ENCODE measurements around the gene IKZF5. TPM values are rescaled to one million over a fixed set of nuclear protein-coding genes. Genes with fewer than 3 reads are reported as not detected.

Gene IKZF5
- total and polyA plus RNA-seq, 4 donors, result 5.0 to 9.4 (median 7.2) TPM

DNA sequence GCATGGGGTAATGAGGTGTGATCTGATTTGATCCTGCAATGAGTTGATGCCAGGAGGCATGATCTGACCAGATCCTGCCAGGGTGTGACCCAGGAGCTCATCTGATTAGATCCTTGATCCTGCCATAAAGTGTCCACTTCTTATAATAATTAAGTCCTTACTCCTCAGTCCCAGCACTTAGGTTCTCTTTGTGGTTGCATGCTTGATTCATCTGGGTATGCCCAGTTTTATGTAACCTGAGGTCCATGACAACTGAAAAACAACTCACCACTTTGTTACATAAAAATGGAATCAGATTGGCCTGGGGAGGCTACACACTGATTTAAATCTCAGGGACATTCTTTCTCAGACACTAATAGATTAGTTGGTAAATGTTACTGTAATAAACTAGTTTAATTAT, 19.3 kb upstream of the IKZF5 start:
- no peak overlapping the region for H3K4me3 ChIP-seq (ENCODE audit: low read depth in 1 of 3, low read length in 3 of 3)
- TF ChIP-seq MAX (IDR thresholded peaks at IDR 0.05) (no peak), FOXA1 (IDR thresholded peaks at IDR 0.05) (no peak), GABPA (IDR thresholded peaks at IDR 0.05 in 1 of 2, conservative IDR thresholded peaks at IDR 0.05 in 1 of 2) (no peak), REST (IDR thresholded peaks at IDR 0.05) (no peak), SP1 (IDR thresholded peaks at IDR 0.05) (no peak), CTCF (IDR thresholded peaks at IDR 0.05; ENCODE audit: low read depth, low read length, missing input control) (no peak), HNF4G (IDR thresholded peaks at IDR 0.05) (no peak), FOXA2 (IDR thresholded peaks at IDR 0.05) (no peak), HNF4A (conservative IDR thresholded peaks at IDR 0.05) (no peak), RAD21 (IDR thresholded peaks at IDR 0.05) (no peak), NR2F2 (IDR thresholded peaks at IDR 0.05) (no peak), TAF1 (conservative IDR thresholded peaks at IDR 0.05) (no peak), YY1 (IDR thresholded peaks at IDR 0.05) (no peak), JUND (IDR thresholded peaks at IDR 0.05) (no peak)
- TF ChIP-seq, protein P1, sequence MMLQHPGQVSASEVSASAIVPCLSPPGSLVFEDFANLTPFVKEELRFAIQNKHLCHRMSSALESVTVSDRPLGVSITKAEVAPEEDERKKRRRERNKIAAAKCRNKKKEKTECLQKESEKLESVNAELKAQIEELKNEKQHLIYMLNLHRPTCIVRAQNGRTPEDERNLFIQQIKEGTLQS (IDR thresholded peaks at IDR 0.05), result no peak
- TF ChIP-seq, protein P2, sequence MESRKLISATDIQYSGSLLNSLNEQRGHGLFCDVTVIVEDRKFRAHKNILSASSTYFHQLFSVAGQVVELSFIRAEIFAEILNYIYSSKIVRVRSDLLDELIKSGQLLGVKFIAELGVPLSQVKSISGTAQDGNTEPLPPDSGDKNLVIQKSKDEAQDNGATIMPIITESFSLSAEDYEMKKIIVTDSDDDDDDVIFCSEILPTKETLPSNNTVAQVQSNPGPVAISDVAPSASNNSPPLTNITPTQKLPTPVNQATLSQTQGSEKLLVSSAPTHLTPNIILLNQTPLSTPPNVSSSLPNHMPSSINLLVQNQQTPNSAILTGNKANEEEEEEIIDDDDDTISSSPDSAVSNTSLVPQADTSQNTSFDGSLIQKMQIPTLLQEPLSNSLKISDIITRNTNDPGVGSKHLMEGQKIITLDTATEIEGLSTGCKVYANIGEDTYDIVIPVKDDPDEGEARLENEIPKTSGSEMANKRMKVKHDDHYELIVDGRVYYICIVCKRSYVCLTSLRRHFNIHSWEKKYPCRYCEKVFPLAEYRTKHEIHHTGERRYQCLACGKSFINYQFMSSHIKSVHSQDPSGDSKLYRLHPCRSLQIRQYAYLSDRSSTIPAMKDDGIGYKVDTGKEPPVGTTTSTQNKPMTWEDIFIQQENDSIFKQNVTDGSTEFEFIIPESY (IDR thresholded peaks at IDR 0.05), result no peak
- no peaks in the 10 kb centered on the region for H3K9me3 ChIP-seq (ENCODE audit: control insufficient read depth in 4 of 4, low read length in 3 of 4)
- H3K9ac ChIP-seq (ENCODE audit: low read depth in 1 of 2, low read length in 2 of 2), result no peak overlapping the region
- no peak for DNase-seq (ENCODE audit: low spot score)
- no peaks in the 10 kb centered on the region for H3K27me3 ChIP-seq (ENCODE audit: control insufficient read depth in 4 of 4, insufficient read depth in 4 of 4, low read length in 3 of 4)
- H3K27ac ChIP-seq (ENCODE audit: low read depth in 1 of 2, low read length in 2 of 2), result no peak overlapping the region
- peaks cover 0 to 24% (median 6%) of the 10 kb centered on the region in 4 donors for H3K4me1 ChIP-seq (ENCODE audit: control insufficient read depth in 4 of 4, insufficient read depth in 4 of 4, low read length in 3 of 4)
- H3K36me3 ChIP-seq (ENCODE audit: control insufficient read depth in 4 of 4, insufficient read depth in 3 of 4, low read depth in 1 of 4, low read length in 3 of 4), result no peaks in the 10 kb centered on the region

GRCh38 chr10:123026302-123026701, 17.7 kb upstream of the IKZF5 start:
- Histone ChIP-seq H3K4me1 (ENCODE audit: control insufficient read depth in 4 of 4, insufficient read depth in 4 of 4, low read length in 3 of 4) (peaks cover 6 to 32% (median 12%) of the 10 kb centered on the region in 4 donors), H3K9me3 (ENCODE audit: control insufficient read depth in 4 of 4, low read length in 3 of 4) (no peaks in the 10 kb centered on the region), H3K36me3 (ENCODE audit: control insufficient read depth in 4 of 4, insufficient read depth in 3 of 4, low read depth in 1 of 4, low read length in 3 of 4) (no peaks in the 10 kb centered on the region), H3K4me3 (ENCODE audit: low read depth in 1 of 3, low read length in 3 of 3) (no peak overlapping the region), H3K27ac (ENCODE audit: low read depth in 1 of 2, low read length in 2 of 2) (no peak overlapping the region), H3K9ac (ENCODE audit: low read depth in 1 of 2, low read length in 2 of 2) (no peak overlapping the region), H3K27me3 (ENCODE audit: control insufficient read depth in 4 of 4, insufficient read depth in 4 of 4, low read length in 3 of 4) (no peaks in the 10 kb centered on the region)
- TF ChIP-seq RXRA (IDR thresholded peaks at IDR 0.05) (no peak), FOXA1 (IDR thresholded peaks at IDR 0.05) (no peak)
- whole genome bisulfite sequencing, result 75% methylated on average over 1 of the region's 1 CpG
- DNase-seq (ENCODE audit: low spot score), result no peak

All from liver (tissue), 9 donors.